BE2C (cell line): ENCODE results near the gene PHEX.

ENCODE experiments used
- DNase-seq: peaks from one replicate; pipeline ENCODE4 v3.0.0-alpha.2; 2020
- H3K27me3 ChIP-seq: fragments of 250-450 bp; sonication (Bioruptor Pico); 2 replicates; pipeline ENCODE4 v1.5.1; 2020; ENCODE audit warnings: mild to moderate bottlenecking
- H3K36me3 ChIP-seq: fragments of 250-450 bp; sonication (Bioruptor Pico); 2 replicates; pipeline ENCODE4 v1.5.1; 2020; ENCODE audit warnings: mild to moderate bottlenecking
- H3K4me1 ChIP-seq: fragments of 250-450 bp; sonication (Bioruptor Pico); 2 replicates; pipeline ENCODE4 v1.5.1; 2020
- H3K4me3 ChIP-seq: 2 replicates; pipeline ENCODE4 v1.5.1; 2011; ENCODE audit warnings: low read depth, low read length
- H3K9me3 ChIP-seq: fragments of 250-450 bp; sonication (Bioruptor Pico); 2 replicates; pipeline ENCODE4 v1.5.1; 2020
- TF ChIP-seq, protein P1 (sequence below): IDR thresholded peaks from 2 replicates; pipeline ENCODE4 v1.5.1; 2012; ENCODE audit warnings: mild to moderate bottlenecking, low read depth, low read length

PHEX gene

DNA sequence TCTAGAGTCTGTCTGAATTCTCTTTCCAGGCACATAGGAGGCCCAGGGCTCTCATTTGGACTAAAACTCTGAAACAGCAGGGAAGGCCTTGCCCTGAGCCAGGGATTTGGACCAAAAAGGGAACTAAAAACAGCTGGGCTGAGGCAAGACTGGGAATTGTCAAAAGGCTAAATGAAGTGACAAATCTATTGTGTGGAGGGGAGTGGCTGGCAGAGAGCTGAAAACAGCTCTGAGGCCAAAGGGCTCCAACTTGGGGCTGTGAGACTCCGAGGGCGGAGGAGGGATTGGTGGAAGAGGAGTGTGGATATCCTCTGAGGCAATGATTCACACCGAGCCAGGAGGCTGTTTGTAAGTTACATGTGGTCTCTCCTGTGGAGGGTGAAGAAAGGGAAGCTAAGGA is 63.2 kb downstream of the PHEX start:
- Histone ChIP-seq H3K36me3 (no peaks in the 10 kb centered on the region), H3K4me1 (no peaks in the 10 kb centered on the region), H3K9me3 (no peaks in the 10 kb centered on the region), H3K27me3 (no peaks in the 10 kb centered on the region), H3K4me3 (no peak overlapping the region)
- no peak for DNase-seq
- TF ChIP-seq, protein P1, sequence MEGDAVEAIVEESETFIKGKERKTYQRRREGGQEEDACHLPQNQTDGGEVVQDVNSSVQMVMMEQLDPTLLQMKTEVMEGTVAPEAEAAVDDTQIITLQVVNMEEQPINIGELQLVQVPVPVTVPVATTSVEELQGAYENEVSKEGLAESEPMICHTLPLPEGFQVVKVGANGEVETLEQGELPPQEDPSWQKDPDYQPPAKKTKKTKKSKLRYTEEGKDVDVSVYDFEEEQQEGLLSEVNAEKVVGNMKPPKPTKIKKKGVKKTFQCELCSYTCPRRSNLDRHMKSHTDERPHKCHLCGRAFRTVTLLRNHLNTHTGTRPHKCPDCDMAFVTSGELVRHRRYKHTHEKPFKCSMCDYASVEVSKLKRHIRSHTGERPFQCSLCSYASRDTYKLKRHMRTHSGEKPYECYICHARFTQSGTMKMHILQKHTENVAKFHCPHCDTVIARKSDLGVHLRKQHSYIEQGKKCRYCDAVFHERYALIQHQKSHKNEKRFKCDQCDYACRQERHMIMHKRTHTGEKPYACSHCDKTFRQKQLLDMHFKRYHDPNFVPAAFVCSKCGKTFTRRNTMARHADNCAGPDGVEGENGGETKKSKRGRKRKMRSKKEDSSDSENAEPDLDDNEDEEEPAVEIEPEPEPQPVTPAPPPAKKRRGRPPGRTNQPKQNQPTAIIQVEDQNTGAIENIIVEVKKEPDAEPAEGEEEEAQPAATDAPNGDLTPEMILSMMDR = no peak

DNA sequence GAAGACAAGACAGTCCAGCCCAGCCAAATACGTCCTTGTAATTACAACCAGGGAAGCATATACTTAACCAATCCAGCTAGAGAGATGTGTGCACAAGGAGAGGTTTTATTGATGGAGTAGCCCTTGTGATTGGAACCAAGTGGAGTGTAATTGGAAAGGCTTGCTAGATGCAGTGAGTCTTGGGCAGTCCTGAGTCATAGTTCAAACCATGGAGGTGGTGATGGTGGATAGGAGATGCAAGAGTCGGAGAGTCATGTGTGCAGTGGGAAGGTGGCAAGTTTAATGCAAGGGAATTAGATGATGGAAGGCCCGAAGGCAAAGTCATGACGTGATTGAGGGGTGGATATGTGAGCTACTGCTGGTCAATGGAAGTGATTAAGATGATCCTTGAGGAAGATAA is 63.7 kb downstream of the PHEX start:
- TF ChIP-seq, protein P1 = no peak
- H3K4me1 ChIP-seq = no peaks in the 10 kb centered on the region
- H3K27me3 ChIP-seq = no peaks in the 10 kb centered on the region
- no peaks in the 10 kb centered on the region for H3K36me3 ChIP-seq
- no peak for DNase-seq
- no peaks in the 10 kb centered on the region for H3K9me3 ChIP-seq
- H3K4me3 ChIP-seq = no peak overlapping the region

DNA sequence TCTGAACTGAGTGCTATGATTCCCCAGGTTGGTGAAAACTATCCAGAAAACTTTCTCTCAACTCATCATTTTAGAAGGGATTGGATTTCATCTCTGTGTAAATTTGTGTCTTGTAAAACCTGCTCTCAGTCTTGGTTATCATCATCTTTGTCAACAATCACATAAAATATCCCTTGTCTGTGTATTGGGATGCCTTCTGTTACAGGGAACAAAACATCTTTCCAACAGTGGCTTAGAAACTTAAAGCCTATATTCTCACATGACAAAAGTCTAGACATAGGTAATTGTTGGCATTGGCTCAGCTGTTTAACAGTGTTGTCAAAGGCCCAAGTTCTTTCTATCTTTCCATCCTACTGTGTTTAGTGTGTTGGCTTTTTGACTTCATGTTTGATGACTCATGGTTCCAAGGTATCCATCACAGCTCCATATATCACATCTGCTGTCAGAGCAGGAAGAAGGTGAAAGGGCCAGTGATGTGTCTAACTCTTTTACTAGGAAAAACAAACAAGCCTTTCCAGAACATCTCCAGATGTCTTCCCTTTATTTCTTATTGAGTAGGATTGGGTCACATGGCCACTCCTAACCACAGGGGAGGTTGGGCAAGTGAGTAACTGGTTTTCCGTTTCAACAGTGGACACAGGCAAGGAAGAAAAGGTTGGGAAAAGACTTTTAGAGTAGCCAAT is 65.0 kb downstream of the PHEX start:
- no peaks in the 10 kb centered on the region for H3K36me3 ChIP-seq
- TF ChIP-seq, protein P1 = no peak
- DNase-seq = no peak
- no peaks in the 10 kb centered on the region for H3K4me1 ChIP-seq
- H3K27me3 ChIP-seq = no peaks in the 10 kb centered on the region
- H3K4me3 ChIP-seq = no peak overlapping the region
- no peaks in the 10 kb centered on the region for H3K9me3 ChIP-seq

DNA sequence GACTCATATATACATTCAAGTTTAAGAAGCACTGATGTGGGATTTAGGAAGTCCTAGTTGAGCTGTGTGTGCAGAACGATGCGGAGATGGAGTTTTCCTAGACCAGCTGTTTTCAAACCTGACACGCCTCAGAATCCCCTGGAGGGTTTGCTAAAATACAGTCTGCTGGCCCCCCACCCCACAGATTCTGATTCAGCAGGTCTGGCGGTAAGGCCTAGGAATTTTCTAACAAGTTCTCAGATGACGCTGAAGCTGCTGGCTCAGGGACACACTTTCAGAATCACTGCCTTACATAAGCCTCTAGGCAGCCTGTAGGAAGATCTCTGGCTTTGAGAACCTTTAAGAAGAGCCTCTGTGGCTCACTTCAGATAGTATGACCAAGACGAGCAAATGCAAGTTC is 73.1 kb downstream of the PHEX start:
- H3K4me1 ChIP-seq = no peaks in the 10 kb centered on the region
- H3K27me3 ChIP-seq = no peaks in the 10 kb centered on the region
- H3K9me3 ChIP-seq = no peaks in the 10 kb centered on the region
- no peaks in the 10 kb centered on the region for H3K36me3 ChIP-seq
- no peak overlapping the region for H3K4me3 ChIP-seq
- TF ChIP-seq, protein P1 = no peak
- DNase-seq = no peak

DNA sequence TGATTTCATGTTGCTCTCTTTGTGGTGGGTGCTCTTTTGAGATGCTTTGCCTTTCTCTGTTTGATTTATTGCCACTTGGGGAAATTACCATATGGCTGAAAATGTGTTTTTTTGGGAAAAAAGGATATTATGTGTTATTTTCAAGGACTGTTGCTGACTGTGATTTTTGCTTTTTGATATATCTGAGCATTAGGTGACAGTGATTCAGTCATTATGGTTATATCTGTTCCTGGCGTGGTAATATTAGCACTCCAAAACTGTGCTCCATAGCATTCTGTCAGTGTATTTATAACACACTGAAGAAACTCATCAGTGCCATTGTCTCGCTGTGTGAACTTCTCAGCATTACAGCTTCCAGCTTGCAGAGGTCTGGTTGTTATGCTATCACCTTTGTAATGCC is 73.8 kb downstream of the PHEX start:
- no peak for DNase-seq
- H3K4me3 ChIP-seq = no peak overlapping the region
- TF ChIP-seq, protein P1 = no peak

DNA sequence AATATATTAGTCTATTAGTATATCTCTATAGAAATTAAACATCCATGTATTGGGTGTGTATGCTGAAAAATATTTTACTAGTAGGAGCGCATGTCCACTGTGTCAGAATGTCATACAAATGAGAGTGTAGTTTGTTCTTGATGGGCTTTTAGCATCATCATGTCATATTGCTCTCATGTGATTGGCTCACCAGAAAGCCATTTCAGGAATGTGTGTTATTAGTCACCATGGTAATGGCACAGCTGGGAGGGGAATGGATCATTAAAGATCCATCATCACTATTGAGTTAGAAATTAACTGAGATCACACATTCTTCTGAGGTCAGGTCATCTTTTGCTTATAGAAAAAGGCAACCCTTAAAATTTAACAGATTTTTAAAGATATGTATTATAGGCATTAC is 77.3 kb downstream of the PHEX start:
- Histone ChIP-seq H3K36me3 (no peaks in the 10 kb centered on the region), H3K9me3 (no peaks in the 10 kb centered on the region), H3K27me3 (no peaks in the 10 kb centered on the region), H3K4me3 (no peak overlapping the region), H3K4me1 (no peaks in the 10 kb centered on the region)
- TF ChIP-seq, protein P1 = no peak
- no peak for DNase-seq

More for the DNA sequence above, 73.8 kb downstream of the PHEX start:
- Histone ChIP-seq H3K9me3 (no peaks in the 10 kb centered on the region), H3K27me3 (no peaks in the 10 kb centered on the region), H3K36me3 (no peaks in the 10 kb centered on the region), H3K4me1 (no peaks in the 10 kb centered on the region)
